ENCODE measurements around the gene C1QL4. TPM values are rescaled to one million over a fixed set of nuclear protein-coding genes. Genes with fewer than 3 reads are reported as not detected.
A peak's percentile ranks its signal among the peaks of the same experiment; 100 is the strongest.

Gene C1QL4
- total and polyA plus RNA-seq, 9 of the 15 experiments (the other 6 are each of a cell fraction or from before 2014, with no cell fraction given) = 0.08 to 2.1 (median 0.31) TPM

GRCh38 chr12:49346659-49347310 is 9.8 kb upstream of the C1QL4 start, which contains the start of gene DNAJC22 (continued):
- TF ChIP-seq EZH2 (IDR thresholded peaks at IDR 0.05; ENCODE audit: borderline replicate concordance, low read depth, low read length) (peak; percentile 86; the same call in 1 of the 2 replicates), FOXK2 (conservative IDR thresholded peaks at IDR 0.05 in 1 of 2, IDR thresholded peaks at IDR 0.05 in 1 of 2; ENCODE audit: low read depth in 2 of 2) (no peak), MTA3 (IDR thresholded peaks at IDR 0.05; ENCODE audit: borderline replicate concordance) (0 out of 2 replicates have a peak, but pooled peaks have one; percentile 14), EGR1 (conservative IDR thresholded peaks at IDR 0.05) (peak; percentile 89), ZNF41 (CRISPR knock-in tag; conservative IDR thresholded peaks at IDR 0.05) (no peak), E2F6 (IDR thresholded peaks at IDR 0.05; ENCODE audit: borderline replicate concordance in 1 of 2, extremely low read depth in 1 of 2, insufficient read depth in 1 of 2, insufficient read length in 1 of 2, low read depth in 1 of 2, low read length in 1 of 2, poor library complexity in 1 of 2, severe bottlenecking in 1 of 2) (peak; percentile 68 to 81), CEBPG (CRISPR knock-in tag; IDR thresholded peaks at IDR 0.05) (peak; percentile 40; the same call in 1 of the 2 replicates), CEBPG (tag; conservative IDR thresholded peaks at IDR 0.05 in 1 of 2, IDR thresholded peaks at IDR 0.05 in 1 of 2) (no peak), CHD4 (IDR thresholded peaks at IDR 0.05; ENCODE audit: insufficient read depth, insufficient replicate concordance, low read depth, low read length, poor library complexity, severe bottlenecking) (peak; percentile 11)

Measured in K562 (cell line).